Gastrocnemius medialis (tissue), 4 donors: ENCODE results near the gene GALM.

Experiments used
- CTCF ChIP-seq, 5 experiments: fragments of 450-650 bp in 3 of 5; fragments of 200-600 bp in 2 of 5; sonication (generic) in 2 of 5; IDR thresholded peaks in 4 of 5; conservative IDR thresholded peaks in 1 of 5; 1 replicate in 4 of 5; 2 replicates in 1 of 5; pipeline ENCODE4 v1.5.1; 2016 to 2019; ENCODE audit warnings: antibody characterized with exemption in 5 of 5, mild to moderate bottlenecking in 3 of 5, moderate library complexity in 3 of 5
- POLR2A ChIP-seq, 2 donors: fragments of 450-650 bp; IDR thresholded peaks; one replicate each; pipeline ENCODE4 v1.6.1; 2017; ENCODE audit warnings: antibody characterized with exemption in 2 of 2, mild to moderate bottlenecking in 2 of 2, moderate library complexity in 2 of 2

GRCh38 chr2:38748391-38748790 is 82.5 kb downstream of the GALM start:
- TF ChIP-seq CTCF (IDR thresholded peaks at IDR 0.05 in 4 of 5, conservative IDR thresholded peaks at IDR 0.05 in 1 of 5) (no peak), POLR2A (IDR thresholded peaks at IDR 0.05) (no peak)
